A673 (cell line): ENCODE measurements around the gene CDH4. TPM values are rescaled to one million over a fixed set of nuclear protein-coding genes. Genes with fewer than 3 reads are reported as not detected.

Source experiments
- BruUV-seq: library from RNA; stranded (reverse); fragments of 400-500 nt; replicated peaks from 2 replicates; lab custom pipeline; 2021; lab: Mats Ljungman, UMichigan
- CTCF ChIA-PET: fragments of 300-600 bp; sonication (Branson Sonifier 250); formaldehyde crosslinking; loops from one replicate; lab custom pipeline; 2022; ENCODE audit warnings: antibody characterized with exemption; lab: Charles Lee
- POLR2A ChIA-PET: fragments of 300-600 bp; sonication (Branson Sonifier 250); formaldehyde crosslinking; loops from one replicate; lab custom pipeline; 2022; ENCODE audit warnings: antibody characterized with exemption; ENCODE audit not compliant: low non-redundant PET; lab: Charles Lee
- DNase-seq: peaks from one replicate; pipeline ENCODE4 v3.0.0-alpha.2; 2015; ENCODE audit warnings: low spot score
- H3K27ac ChIP-seq: fragments of 200-600 bp; sonication (generic); 2 replicates; pipeline ENCODE4 v1.5.1; 2016; ENCODE audit warnings: mixed run types, low read depth, mild to moderate bottlenecking, mixed read lengths, antibody characterized with exemption, low read length; ENCODE audit not compliant: poor library complexity, severe bottlenecking
- H3K27me3 ChIP-seq: fragments of 200-600 bp; sonication (generic); replicated peaks from 2 replicates; pipeline ENCODE4 v1.6.1; 2017; ENCODE audit warnings: mixed run types, low read depth, mild to moderate bottlenecking, mixed read lengths, antibody characterized with exemption, low read length; ENCODE audit not compliant: insufficient read depth, poor library complexity
- H3K36me3 ChIP-seq: fragments of 200-600 bp; sonication (generic); 2 replicates; pipeline ENCODE4 v1.6.1; 2016; ENCODE audit warnings: mixed run types, mild to moderate bottlenecking, mixed read lengths, antibody characterized with exemption, low read length; ENCODE audit not compliant: insufficient read depth, poor library complexity, severe bottlenecking
- H3K4me1 ChIP-seq: fragments of 200-600 bp; sonication (generic); 2 replicates; pipeline ENCODE4 v1.6.1; 2017; ENCODE audit warnings: mixed run types, mild to moderate bottlenecking, mixed read lengths, antibody characterized with exemption, low read length; ENCODE audit not compliant: insufficient read depth, poor library complexity, severe bottlenecking
- H3K4me3 ChIP-seq: fragments of 200-600 bp; sonication (generic); 2 replicates; pipeline ENCODE4 v1.5.1; 2016; ENCODE audit warnings: low read depth, mixed run types, mild to moderate bottlenecking, mixed read lengths, low read length; ENCODE audit not compliant: poor library complexity, severe bottlenecking
- H3K9me3 ChIP-seq: fragments of 200-600 bp; sonication (generic); 2 replicates; pipeline ENCODE4 v1.6.1; 2016; ENCODE audit warnings: mixed run types, low read depth, mild to moderate bottlenecking, mixed read lengths, antibody characterized with exemption, low read length; ENCODE audit not compliant: poor library complexity, severe bottlenecking
- EZH2 ChIP-seq: fragments of 200-600 bp; sonication (generic); IDR thresholded peaks from 2 replicates; pipeline ENCODE4 v1.6.1; 2017; ENCODE audit warnings: borderline replicate concordance, low read depth, mild to moderate bottlenecking, mixed read lengths, antibody characterized with exemption, low read length; ENCODE audit not compliant: poor library complexity, severe bottlenecking
- intact Hi-C: fragments of 100-400 bp; cut with micrococcal nuclease; formaldehyde crosslinking; loops from one replicate; pipeline ENCODE4 v1.10.0; 2022; ENCODE audit not compliant: unreplicated experiment
- total RNA-seq: library from RNA; stranded (reverse); gene quantifications from 2 replicates; pipeline ENCODE4 v1.2.3, GENCODE V29; 2021
- TF ChIP-seq, protein P1 (sequence below): fragments of 300-800, 200-600 bp; sonication (generic); conservative IDR thresholded peaks from 2 replicates; pipeline ENCODE4 v1.5.1; 2017; ENCODE audit warnings: low read depth, mild to moderate bottlenecking, antibody characterized with exemption, low read length, moderate library complexity, mixed read lengths

CDH4 gene
- total RNA-seq, 1 experiment from 2014 or later: 8.3 TPM

DNA sequence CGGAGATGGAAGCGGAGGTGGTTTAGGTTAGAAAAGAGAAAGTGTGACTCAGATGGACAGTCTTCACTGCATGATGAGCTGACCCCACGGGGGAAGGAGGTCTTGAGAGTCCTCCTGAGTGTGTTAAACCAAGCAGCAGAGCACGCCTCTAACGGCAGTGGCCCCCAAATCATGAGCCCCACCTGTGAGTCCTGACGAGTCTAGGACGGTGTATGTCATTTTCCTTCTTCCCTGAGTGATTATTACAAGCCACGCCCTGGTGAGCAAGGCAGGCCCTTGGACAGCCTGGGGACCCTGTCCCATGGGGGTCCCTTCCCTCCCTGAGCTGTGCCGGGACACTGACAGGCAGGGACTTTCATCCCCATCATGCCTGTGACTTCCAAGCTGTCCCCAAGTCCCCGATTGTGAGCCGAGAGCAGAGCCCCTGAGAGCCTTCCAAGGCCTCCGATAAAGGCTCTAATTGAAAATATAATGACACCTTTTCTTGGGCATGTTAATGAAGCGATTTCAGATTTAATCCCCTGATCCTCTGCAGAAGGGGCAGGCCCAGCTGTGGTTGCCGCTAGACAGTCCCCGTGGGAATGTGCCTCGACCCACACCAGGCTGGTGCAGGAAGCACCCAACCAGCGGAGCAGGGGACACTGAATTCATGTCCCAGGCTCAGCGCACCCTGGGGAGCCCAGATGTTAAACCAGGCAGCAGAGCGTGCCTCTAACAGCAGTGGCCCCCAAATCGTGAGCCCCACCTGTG, 493.5 kb downstream of the CDH4 start:
- no TSS peak for BruUV-seq
- intact Hi-C loops: no loop called here
- ChIA-PET CTCF (no interaction called here), POLR2A (no interaction called here)
- Histone ChIP-seq H3K27ac (no peak overlapping the region), H3K4me3 (no peak overlapping the region), H3K9me3 (peaks cover 7% of the 10 kb centered on the region), H3K36me3 (no peaks in the 10 kb centered on the region), H3K27me3 (peaks cover 12% of the 10 kb centered on the region), H3K4me1 (no peaks in the 10 kb centered on the region)
- TF ChIP-seq, protein P1, sequence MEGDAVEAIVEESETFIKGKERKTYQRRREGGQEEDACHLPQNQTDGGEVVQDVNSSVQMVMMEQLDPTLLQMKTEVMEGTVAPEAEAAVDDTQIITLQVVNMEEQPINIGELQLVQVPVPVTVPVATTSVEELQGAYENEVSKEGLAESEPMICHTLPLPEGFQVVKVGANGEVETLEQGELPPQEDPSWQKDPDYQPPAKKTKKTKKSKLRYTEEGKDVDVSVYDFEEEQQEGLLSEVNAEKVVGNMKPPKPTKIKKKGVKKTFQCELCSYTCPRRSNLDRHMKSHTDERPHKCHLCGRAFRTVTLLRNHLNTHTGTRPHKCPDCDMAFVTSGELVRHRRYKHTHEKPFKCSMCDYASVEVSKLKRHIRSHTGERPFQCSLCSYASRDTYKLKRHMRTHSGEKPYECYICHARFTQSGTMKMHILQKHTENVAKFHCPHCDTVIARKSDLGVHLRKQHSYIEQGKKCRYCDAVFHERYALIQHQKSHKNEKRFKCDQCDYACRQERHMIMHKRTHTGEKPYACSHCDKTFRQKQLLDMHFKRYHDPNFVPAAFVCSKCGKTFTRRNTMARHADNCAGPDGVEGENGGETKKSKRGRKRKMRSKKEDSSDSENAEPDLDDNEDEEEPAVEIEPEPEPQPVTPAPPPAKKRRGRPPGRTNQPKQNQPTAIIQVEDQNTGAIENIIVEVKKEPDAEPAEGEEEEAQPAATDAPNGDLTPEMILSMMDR: no peak
- no peak for TF ChIP-seq EZH2
- DNase-seq: no peak

DNA sequence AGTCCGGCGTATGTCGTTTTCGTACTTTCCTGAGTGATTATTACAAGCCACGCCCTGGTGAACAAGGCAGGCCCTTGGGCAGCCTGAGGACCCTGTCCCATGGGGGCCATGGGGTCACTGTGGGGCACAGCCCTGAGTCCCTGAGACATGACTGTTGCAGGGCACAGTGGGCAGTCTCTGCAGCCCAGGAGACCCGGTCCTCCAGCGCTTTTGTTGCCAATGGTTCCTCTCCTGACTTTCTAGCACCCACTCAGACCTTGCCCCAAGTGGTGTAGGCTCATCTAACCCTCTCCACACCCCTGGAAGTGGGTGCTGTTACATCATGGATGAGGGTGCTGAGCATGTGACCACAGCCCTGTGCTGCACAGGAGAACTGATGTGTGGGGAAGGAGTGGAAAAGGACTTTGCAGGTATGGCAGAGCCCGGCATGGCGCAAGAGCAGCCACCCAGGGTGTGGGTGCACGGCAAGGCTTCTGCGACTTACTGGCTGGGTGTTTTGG, 494.1 kb downstream of the CDH4 start:
- ChIA-PET POLR2A (no interaction called here), CTCF (no interaction called here)
- Histone ChIP-seq H3K27me3 (peaks cover 12% of the 10 kb centered on the region), H3K36me3 (no peaks in the 10 kb centered on the region), H3K4me1 (no peaks in the 10 kb centered on the region), H3K27ac (no peak overlapping the region), H3K4me3 (no peak overlapping the region), H3K9me3 (peaks cover 11% of the 10 kb centered on the region)
- no peak for TF ChIP-seq EZH2
- TF ChIP-seq, protein P1: no peak
- BruUV-seq: no TSS peak
- intact Hi-C loops: no loop called here
- DNase-seq: no peak

DNA sequence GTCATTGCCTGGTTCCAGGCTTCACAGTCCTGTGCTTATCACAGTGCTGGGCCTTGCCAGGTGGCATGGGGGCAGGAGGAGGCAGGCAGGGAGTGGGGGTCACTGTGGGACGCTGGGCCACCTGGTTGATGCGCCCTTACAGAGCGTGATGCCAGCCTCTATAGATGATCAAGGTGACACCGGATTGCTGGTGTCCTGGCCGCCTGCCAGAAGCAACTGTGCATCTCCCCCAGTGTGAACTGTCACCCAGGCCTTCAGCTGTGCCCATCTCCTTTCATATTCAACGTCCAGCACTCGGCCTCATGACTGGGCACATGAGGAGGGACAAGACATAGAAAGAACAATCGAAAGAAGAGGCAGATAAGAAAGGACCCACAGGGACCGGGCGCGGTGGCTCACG, 494.7 kb downstream of the CDH4 start:
- DNase-seq: no peak

More for the DNA sequence above, 494.7 kb downstream of the CDH4 start:
- TF ChIP-seq, protein P1: no peak
- TF ChIP-seq EZH2: no peak
- ChIA-PET POLR2A (no interaction called here), CTCF (no interaction called here)
- H3K36me3 ChIP-seq: no peaks in the 10 kb centered on the region
- BruUV-seq: no TSS peak
- intact Hi-C loops: no loop called here
- peaks cover 10% of the 10 kb centered on the region for H3K27me3 ChIP-seq
- H3K9me3 ChIP-seq: peaks cover 11% of the 10 kb centered on the region
- no peaks in the 10 kb centered on the region for H3K4me1 ChIP-seq
- no peak overlapping the region for H3K4me3 ChIP-seq
- H3K27ac ChIP-seq: no peak overlapping the region
